NCI-H1417 treated with DMSO at 0.1 percent for 48 hours (cell line): ENCODE data around the gene SAMHD1.
"Not testable (repeated sequence)": the region's sequence is repeated elsewhere in the genome, so short reads cannot be mapped to it uniquely, and the experiment has no call there.

Experiments
- DNase-seq: peaks from one replicate; lab custom pipeline; 2025; lab: John Stamatoyannopoulos, UW

The SAMHD1 gene

GRCh38 chr20:36951198-36951978 is at the start of gene SAMHD1:
TSS of gene SAMHD1 (minus strand) at chr20:36951708. CDS start at chr20:36951643, 65 bp downstream.
- peak; percentile 94 for DNase-seq

GRCh38 chr20:37000171-37000570 is 48.7 kb upstream of the SAMHD1 start:
- DNase-seq = not testable (repeated sequence)

DNA sequence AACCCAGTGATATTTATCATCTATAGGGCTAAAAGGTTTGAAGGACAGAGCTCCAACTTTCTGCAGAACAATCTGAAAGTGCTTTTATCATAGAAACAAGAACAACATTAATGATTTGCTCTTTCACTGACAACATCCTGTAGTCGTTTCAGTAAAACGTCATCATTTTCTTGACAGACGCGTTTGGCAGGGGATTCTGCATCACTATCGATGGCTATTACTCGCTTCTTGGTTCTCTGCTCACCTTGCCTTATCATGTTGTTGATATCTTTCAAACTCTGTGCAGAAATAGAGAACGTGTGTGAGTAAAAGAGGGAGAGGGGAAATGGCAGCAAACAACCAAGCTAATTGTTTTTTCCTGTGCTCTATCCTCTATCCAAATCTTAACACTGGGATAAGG is 47.1 kb upstream of the SAMHD1 start:
- DNase-seq = no peak

- no peak for DNase-seq
These were observed 45.6 kb upstream of the SAMHD1 start for GRCh38 chr20:36997121-36997520.

DNA sequence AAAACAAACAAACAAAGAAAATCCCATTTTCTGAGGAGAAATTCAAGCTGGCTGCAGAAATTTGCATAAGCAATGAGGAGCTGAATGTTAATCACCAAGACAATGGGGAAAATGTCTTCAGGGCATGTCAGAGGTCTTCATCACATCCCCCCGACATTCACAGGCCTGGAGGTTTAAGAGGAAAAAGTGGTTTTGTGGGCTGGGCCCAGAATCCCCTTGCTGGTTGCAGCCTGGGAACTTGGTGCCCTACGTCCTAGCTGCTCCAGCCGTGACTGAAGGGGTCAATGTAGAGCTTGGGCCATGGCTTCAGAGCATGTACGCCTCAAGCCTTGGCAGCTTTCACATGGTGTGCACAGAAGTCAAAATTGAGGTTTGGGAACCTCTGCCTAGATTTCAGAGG is 42.7 kb upstream of the SAMHD1 start:
- DNase-seq = not testable (repeated sequence)

GRCh38 chr20:36992802-36993334 is 41.4 kb upstream of the SAMHD1 start:
- no peak for DNase-seq

DNA sequence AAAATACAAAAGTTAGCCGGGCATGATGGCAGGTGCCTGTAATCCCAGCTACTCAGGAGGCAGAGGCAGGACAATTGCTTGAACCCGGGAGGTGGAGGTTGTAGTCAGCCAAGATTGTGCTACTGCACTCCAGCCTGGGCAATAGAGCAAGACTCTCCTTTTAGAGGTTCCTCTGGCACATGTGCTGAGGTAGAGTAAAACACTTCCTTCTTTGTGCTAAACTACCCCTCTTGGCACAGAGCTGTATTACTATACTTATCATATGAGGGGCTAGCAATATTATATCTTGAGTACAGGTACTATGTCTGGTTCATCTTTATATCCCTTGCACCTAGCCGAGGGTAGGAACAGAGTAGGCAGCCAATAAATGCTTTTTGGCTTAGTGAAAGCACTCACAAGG is 40.2 kb upstream of the SAMHD1 start:
- DNase-seq = no peak

DNA sequence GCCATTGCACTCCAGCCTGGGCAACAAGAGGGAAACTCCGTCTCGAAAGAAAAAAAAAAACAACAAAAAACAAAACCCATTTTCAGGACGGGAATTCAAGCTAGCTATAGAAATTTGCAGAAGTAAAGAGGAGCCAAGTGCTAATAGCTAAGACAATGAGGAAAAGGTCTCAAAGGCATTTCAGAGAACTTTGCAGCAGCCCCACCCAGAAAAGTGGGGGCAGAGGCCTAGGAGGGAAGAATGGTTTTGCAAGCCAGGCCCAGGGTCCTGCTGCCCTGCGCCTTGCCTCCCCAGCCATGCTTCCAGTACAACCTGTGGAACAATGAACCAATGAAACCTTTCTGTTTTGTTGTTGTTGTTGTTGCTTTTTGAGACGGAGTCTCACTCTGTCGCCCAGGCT is 38.3 kb upstream of the SAMHD1 start:
- DNase-seq = no peak

DNA sequence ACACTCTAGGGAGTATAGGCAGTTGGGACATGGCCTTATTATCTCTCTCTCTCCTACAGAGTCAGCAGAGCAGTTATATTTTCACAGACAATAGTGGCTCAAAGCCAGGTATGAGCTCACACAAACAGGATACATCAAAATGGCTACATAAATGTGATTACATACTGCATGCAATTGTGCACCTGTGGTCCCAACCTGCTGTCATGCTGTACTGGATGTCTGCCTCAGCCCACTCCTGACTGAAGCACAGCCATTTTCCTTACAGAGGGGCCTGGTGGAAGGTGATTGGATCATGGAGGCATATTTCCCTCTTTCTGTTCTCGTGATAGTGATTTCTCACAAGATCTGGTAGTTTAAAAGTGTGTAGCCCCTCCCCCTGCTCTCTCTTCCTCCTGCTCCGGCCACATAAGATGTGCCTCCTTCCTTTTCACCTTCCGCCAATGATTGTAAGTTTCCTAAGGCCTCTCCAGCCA is 37.0 kb upstream of the SAMHD1 start:
- DNase-seq = no peak

- DNase-seq = no peak
These were observed 32.7 kb upstream of the SAMHD1 start for GRCh38 chr20:36984257-36984638.

- DNase-seq = no peak
These were observed 23.8 kb upstream of the SAMHD1 start for GRCh38 chr20:36975099-36975818.

DNA sequence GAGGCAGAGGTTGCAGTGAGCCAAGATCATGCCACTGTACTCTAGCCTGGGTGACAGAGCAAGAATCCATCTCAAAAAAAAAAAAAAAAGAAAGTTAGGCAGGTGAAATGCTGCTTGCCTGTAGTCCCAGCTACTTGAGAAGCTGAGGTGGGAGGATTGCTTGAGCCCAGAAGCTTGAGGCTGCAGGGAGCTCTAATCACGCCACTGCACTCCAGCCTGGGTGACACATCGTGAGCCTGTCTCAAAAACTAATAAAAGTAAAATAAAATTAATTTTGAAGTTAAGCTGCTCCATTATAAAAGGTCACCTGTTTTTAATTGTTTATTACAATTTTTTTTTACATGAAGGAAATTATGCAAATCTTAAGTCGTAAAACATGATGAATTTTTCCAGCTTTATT is 23.2 kb upstream of the SAMHD1 start:
- DNase-seq = no peak

- no peak for DNase-seq
These were observed 19.6 kb upstream of the SAMHD1 start for GRCh38 chr20:36971103-36971502.

DNA sequence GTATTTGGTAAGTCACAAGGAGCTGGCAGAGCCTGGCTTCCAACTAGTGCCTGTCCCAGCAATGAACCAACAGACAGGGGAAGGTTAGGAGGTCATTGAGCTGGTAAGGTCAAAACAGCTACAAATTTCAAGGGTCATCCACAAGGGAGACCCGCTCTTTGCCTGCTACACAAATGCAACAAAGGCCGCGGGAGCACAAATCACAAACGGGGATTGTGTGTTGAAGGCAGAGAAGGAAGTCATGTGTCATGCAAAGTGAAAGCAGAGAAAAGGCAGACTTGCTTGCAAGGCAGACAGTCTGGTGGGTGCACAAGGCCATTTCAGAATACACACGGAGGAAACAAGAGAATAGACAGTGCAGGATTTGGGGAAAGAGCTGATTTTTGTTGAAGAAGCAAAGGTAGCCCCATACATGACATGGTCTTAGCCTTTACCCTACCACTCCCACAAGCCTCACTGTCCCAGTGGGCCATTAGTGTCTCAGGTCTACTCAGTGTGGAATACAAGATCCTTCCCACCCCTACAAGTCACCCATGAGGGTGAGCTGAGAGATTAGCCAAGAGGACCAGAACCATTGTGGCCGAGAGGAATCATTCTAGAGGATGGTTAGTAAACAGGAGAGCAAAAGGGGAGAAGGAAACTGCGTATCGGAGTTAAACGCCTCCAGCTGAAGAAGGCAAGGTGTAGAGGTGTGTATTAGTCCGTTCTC is 18.1 kb upstream of the SAMHD1 start:
- DNase-seq = no peak

- no peak for DNase-seq
These were observed 17.5 kb upstream of the SAMHD1 start for GRCh38 chr20:36969051-36969450.

DNA sequence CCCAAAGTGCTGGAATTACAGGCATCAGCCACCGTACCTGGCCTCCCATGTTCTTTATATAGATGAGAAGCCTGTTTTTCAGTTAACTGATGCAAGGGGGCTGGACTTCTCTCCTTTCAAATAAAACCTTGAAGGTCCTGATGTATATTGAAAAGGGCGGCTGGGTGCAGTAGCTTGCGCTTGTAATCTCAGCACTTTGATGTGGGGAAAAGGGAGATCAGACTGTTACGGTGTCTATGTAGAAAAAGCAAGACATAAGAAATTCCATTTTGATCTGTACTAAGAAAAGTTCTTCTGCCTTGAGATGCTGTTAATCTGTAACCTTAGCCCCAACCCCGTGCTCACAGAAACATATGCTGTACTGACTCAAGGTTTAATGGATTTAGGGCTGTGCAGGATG is 16.1 kb upstream of the SAMHD1 start:
- DNase-seq = no peak

GRCh38 chr20:36966965-36967364 is 15.5 kb upstream of the SAMHD1 start:
- DNase-seq = not testable (repeated sequence)

DNA sequence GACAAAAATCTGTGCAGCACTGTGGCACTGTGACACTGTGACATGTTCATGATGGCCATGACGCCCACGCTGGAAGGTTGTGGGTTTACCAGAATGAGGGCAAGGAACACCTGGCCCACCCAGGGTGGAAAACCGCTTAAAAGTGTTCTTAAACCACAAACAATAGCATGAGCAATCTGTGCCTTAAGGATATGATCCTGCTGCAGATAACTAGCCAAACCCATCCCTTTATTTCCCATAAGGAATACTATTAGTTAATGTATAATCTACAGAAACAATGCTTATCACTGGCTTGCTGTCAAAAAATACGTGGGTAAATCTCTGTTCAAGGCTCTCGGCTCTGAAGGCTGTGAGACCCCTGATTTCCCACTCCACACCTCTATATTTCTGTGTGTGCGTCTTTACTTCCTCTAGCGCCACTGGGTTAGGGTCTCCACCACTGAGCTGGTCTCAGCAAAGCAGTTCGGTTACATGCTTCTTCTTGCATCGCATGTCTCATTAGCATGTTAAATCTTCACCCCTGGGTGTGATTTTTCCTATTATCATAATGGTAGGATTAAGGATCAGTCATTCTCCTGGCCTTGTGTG is 10.9 kb upstream of the SAMHD1 start:
- not testable (repeated sequence) for DNase-seq

- no peak for DNase-seq
These were observed 7.7 kb upstream of the SAMHD1 start for GRCh38 chr20:36959242-36959641.

- DNase-seq = no peak
These were observed 6.6 kb upstream of the SAMHD1 start for GRCh38 chr20:36957875-36958667.

DNA sequence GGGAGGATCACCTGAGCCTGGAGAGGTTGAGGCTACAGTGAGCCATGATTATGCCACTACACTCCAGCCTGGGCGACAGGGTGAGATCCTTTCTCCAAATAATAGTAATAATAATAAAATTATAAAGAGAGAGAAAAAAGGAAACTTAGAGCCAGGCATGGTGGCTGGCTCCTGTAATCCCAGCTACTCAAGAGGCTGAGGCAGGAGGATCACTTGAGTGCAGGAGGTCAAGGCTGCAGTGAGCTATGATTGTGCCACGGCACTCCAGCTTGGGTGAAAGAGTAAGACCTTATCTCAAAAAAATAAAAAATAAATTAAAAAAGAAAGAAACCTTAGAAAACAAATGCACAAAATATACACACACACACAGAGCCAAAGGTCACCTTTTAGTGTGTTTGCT is 5.2 kb upstream of the SAMHD1 start:
- no peak for DNase-seq
